ENCODE results near the gene KRT76.

- TF ChIP-seq CTCF (conservative IDR thresholded peaks at IDR 0.05; ENCODE audit: low read depth, low read length), result no peak
- TF ChIP-seq EZH2 (IDR thresholded peaks at IDR 0.05; ENCODE audit: low read length, unreplicated experiment), result no peak
- no peak for TF ChIP-seq EZH2phosphoT487 (IDR thresholded peaks at IDR 0.05; ENCODE audit: borderline replicate concordance, low read length)
Observed at GRCh38 chr12:52820521-52820920, 43.4 kb upstream of the KRT76 start.

Measured in PC-3 (cell line).